Measurements from ENCODE around the gene ODAPH. TPM values are rescaled to one million over a fixed set of nuclear protein-coding genes. Genes with fewer than 3 reads are reported as not detected.
"Not testable (repeated sequence)": the region's sequence is repeated elsewhere in the genome, so short reads cannot be mapped to it uniquely, and the experiment has no call there.

Gene ODAPH
- total RNA-seq, 2 experiments from 2014 or later, result not detected

DNA sequence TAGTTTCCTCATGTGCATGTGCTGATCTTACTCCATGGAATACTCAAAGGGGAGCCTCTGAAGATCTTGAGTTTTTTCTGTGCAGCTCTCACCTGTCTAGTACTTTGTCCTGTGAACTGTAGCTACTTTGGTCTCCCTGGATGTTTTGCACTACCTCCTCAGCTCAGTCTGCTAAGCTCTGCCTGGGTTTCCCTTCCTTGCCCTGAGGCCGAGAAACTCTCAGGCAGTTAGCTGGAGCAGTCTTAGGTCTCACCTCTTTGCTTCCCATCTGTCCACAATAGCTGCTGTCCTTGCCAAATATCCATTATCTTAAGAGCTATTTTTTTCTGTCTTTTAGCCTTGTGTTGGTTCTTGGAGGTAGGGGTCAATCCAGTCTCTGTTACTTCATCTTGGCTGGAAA is 30.0 kb upstream of the ODAPH start:
- H3K27me3 Mint-ChIP-seq, result no peaks in the 10 kb centered on the region
- ATAC-seq, result no peak
- intact Hi-C loops (cut with micrococcal nuclease), result no loop called here
- peaks cover 7% of the 10 kb centered on the region for H3K4me1 Mint-ChIP-seq (ENCODE audit: low read depth)
- H3K36me3 Mint-ChIP-seq (ENCODE audit: low read depth), result peaks cover 52% of the 10 kb centered on the region
- no peak overlapping the region for H3K27ac Mint-ChIP-seq
- POLR2A ChIA-PET, result interaction anchor here (0.6 kb wide), 1 partner anchor 271 kb away, joined by 3 read pairs; no protein-coding TSS in a partner anchor
- H3K9me3 Mint-ChIP-seq, result no peaks in the 10 kb centered on the region
- no peak overlapping the region for H3K4me3 Mint-ChIP-seq
- DNase-seq, result no peak
- CTCF ChIA-PET, result interaction anchor here (2.5 kb wide), 1 partner anchor 11 kb away, joined by 11 read pairs; no protein-coding TSS in a partner anchor
- TF ChIP-seq, protein P1, sequence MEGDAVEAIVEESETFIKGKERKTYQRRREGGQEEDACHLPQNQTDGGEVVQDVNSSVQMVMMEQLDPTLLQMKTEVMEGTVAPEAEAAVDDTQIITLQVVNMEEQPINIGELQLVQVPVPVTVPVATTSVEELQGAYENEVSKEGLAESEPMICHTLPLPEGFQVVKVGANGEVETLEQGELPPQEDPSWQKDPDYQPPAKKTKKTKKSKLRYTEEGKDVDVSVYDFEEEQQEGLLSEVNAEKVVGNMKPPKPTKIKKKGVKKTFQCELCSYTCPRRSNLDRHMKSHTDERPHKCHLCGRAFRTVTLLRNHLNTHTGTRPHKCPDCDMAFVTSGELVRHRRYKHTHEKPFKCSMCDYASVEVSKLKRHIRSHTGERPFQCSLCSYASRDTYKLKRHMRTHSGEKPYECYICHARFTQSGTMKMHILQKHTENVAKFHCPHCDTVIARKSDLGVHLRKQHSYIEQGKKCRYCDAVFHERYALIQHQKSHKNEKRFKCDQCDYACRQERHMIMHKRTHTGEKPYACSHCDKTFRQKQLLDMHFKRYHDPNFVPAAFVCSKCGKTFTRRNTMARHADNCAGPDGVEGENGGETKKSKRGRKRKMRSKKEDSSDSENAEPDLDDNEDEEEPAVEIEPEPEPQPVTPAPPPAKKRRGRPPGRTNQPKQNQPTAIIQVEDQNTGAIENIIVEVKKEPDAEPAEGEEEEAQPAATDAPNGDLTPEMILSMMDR (IDR thresholded peaks at IDR 0.05), result no peak

DNA sequence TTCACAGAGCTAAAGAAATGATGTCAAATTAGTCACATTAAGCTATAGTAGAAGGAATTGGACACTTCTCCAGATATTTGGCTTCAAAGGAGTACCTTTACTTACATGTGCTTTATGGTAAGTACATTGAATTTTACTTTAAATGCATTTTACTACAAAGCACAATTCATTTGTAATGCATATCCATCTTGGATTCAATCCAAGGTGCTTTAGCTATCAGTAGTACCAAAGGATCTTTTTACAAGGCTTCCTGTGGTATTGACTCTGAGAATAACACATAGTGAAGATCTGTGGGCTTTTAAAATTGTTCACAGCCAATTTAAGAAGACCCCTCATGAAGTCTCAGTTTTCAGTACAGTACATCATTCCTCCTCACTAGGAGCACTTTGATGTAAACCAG is 28.4 kb upstream of the ODAPH start:
- DNase-seq, result no peak
- no peaks in the 10 kb centered on the region for H3K27me3 Mint-ChIP-seq
- POLR2A ChIA-PET, result no interaction called here
- CTCF ChIA-PET, result interaction anchor here (2.5 kb wide), 1 partner anchor 12 kb away, joined by 11 read pairs; no protein-coding TSS in a partner anchor
- H3K9me3 Mint-ChIP-seq, result peaks cover 8% of the 10 kb centered on the region
- H3K36me3 Mint-ChIP-seq (ENCODE audit: low read depth), result peaks cover 64% of the 10 kb centered on the region
- no peak for ATAC-seq
- H3K4me1 Mint-ChIP-seq (ENCODE audit: low read depth), result peaks cover 7% of the 10 kb centered on the region
- TF ChIP-seq, protein P1 (IDR thresholded peaks at IDR 0.05), result no peak
- no peak overlapping the region for H3K4me3 Mint-ChIP-seq
- intact Hi-C loops (cut with micrococcal nuclease), result no loop called here
- no peak overlapping the region for H3K27ac Mint-ChIP-seq

DNA sequence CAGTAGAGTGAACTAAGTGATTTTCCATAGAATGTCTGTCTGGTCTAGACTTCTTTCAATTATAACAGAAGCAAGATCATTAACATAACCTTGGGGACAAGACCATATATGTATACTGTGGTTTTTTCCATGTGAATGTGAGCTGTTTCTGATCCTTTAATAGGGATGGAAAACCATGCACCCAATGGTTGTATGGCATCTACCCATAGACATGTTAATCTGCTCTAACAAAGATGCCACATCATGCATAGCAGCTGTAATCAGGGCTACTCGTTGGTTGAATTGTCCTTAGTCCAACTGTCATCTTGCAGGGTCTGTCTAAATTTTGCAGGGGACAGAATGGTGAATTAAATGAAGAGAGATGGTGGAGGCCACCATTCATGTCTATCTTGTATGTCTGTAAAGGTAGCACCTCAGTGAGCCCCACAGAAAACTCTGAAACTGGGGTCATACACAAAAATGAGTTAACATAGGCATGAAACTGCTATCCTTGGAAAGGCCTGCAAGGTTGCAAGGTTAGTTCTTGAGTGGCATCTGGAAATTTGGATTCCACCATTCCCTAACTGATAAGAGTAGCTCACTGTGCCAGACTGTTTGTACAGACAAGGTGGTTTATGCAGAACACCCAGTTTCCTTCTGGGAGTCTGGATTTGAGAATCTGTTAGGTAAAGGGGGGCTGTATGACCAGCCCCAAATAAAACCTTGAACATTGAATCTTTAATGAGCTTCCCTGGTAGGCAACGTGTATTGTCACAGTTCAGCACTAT is 25.1 kb upstream of the ODAPH start:
- TF ChIP-seq, protein P1 (IDR thresholded peaks at IDR 0.05), result no peak
- POLR2A ChIA-PET, result no interaction called here
- DNase-seq, result no peak
- no peak overlapping the region for H3K27ac Mint-ChIP-seq
- peaks cover 63% of the 10 kb centered on the region for H3K36me3 Mint-ChIP-seq (ENCODE audit: low read depth)
- H3K27me3 Mint-ChIP-seq, result no peaks in the 10 kb centered on the region
- intact Hi-C loops (cut with micrococcal nuclease), result no loop called here
- H3K4me3 Mint-ChIP-seq, result no peak overlapping the region
- peaks cover 2% of the 10 kb centered on the region for H3K4me1 Mint-ChIP-seq (ENCODE audit: low read depth)
- H3K9me3 Mint-ChIP-seq, result peaks cover 17% of the 10 kb centered on the region
- ATAC-seq, result no peak
- CTCF ChIA-PET, result interaction anchor here (0.6 to 1.0 kb wide), 2 partner anchors 41 to 193 kb away, joined by 3 read pairs; no protein-coding TSS in a partner anchor

DNA sequence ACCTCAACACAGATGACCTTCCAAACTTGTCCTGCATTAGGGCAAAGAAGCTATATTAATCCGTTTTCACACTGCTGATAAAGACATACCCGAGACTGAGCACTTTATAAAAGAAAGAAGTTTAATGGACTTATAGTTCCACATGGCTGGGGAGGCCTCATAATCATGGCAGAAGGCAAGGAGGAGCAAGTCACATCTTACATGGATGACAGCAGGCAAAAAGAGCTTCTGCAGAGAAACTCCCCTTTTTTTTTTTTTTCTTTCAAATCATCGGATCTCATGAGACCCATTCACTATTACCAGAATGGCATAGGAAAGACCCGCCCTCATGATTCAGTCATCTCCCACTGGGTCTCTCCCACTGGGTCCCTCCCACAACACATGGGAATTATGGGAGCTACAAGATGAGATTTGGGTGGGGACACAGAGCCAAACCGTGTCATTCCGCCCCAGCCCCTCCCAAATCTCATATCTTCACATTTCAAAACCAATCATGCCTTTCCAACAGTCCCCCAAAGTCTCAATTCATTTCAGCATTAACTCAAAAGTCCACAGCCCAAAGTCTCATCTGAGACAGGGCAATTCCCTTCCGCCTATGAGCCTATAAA is 24.2 kb upstream of the ODAPH start:
- H3K27me3 Mint-ChIP-seq; intact Hi-C loops (cut with micrococcal nuclease); POLR2A ChIA-PET; DNase-seq; H3K4me3 Mint-ChIP-seq; ATAC-seq; H3K27ac Mint-ChIP-seq; H3K4me1 Mint-ChIP-seq (ENCODE audit: low read depth): not testable (repeated sequence)
- CTCF ChIA-PET, result interaction anchor here (0.6 to 1.0 kb wide), 2 partner anchors 40 to 192 kb away, joined by 3 read pairs; no protein-coding TSS in a partner anchor
- Mint-ChIP-seq H3K36me3 (ENCODE audit: low read depth) (peaks cover 58% of the 10 kb centered on the region), H3K9me3 (peaks cover 17% of the 10 kb centered on the region)

DNA sequence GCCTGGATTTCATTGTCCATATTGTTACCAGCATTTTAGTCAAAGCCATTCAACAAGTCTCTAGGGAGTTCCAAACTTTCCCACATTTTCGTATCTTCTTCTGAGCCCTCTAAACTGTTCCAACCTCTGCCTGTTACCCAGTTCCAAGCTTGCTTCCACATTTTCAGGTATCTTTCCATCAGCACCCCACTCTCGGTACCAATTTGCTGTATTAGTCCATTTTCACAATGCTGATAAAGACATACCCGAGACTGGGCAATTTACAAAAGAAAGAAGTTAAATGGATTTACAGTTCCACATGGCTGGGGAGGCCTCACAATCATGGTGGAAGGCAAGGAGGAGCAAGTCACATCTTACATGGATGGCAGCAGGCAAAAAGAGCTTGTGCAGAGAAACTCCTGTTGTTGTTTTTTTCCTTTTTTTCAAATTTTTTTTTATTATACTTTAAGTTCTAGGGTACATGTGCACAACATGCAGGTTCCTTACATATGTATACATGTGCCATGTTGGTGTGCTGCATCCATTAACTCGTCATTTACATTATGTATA is 22.5 kb upstream of the ODAPH start:
- DNase-seq; H3K27ac Mint-ChIP-seq; H3K27me3 Mint-ChIP-seq; CTCF ChIA-PET; ATAC-seq; H3K4me1 Mint-ChIP-seq (ENCODE audit: low read depth); H3K4me3 Mint-ChIP-seq; intact Hi-C loops (cut with micrococcal nuclease): not testable (repeated sequence)
- H3K36me3 Mint-ChIP-seq (ENCODE audit: low read depth), result peaks cover 51% of the 10 kb centered on the region
- POLR2A ChIA-PET, result interaction anchor here (0.6 kb wide), 1 partner anchor 21 kb away, joined by 3 read pairs; no protein-coding TSS in a partner anchor
- H3K9me3 Mint-ChIP-seq, result peaks cover 17% of the 10 kb centered on the region

DNA sequence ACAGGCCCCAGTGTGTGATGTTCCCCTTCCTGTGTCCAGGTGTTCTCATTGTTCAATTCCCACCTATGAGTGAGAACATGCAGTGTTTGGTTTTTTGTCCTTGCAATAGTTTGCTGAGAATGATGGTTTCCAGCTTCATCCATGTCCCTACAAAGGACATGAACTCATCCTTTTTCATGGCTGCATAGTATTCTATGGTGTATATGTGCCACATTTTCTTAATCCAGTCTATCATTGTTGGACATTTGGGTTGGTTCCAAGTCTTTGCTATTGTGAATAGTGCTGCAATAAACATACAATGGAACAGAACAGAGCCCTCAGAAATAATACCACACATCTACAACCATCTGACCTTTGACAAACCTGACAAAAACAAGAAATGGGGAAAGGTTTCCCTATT is 21.9 kb upstream of the ODAPH start:
- H3K27me3 Mint-ChIP-seq; H3K4me3 Mint-ChIP-seq; H3K27ac Mint-ChIP-seq; POLR2A ChIA-PET; H3K4me1 Mint-ChIP-seq (ENCODE audit: low read depth); ATAC-seq; CTCF ChIA-PET; DNase-seq; intact Hi-C loops (cut with micrococcal nuclease): not testable (repeated sequence)
- Mint-ChIP-seq H3K36me3 (ENCODE audit: low read depth) (peaks cover 50% of the 10 kb centered on the region), H3K9me3 (peaks cover 17% of the 10 kb centered on the region)

DNA sequence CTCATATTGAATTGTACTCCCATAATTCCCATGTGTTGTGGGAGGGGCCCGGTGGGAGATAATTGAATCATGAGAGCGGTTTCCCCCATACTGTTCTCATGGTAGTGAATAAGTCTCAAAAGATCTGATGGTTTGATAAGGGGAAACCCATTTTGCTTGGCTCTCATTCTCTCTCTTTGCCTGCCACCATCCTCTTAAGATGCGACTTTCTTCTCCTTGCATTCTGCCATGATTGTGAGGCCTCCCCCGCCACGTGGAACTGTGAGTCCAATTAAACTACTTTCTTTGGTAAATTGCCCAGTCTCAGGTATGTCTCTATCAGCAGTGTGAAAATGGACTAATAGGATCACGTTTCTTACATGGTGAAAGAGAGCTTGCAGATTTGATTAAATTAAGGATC is 18.6 kb upstream of the ODAPH start:
- CTCF ChIA-PET, result interaction anchor here (0.8 kb wide), 1 partner anchor 378 kb away, joined by 3 read pairs; no protein-coding TSS in a partner anchor
- not testable (repeated sequence) for H3K27ac Mint-ChIP-seq

More for the DNA sequence above, 18.6 kb upstream of the ODAPH start:
- peaks cover 24% of the 10 kb centered on the region for H3K36me3 Mint-ChIP-seq (ENCODE audit: low read depth)
- POLR2A ChIA-PET; intact Hi-C loops (cut with micrococcal nuclease); H3K4me3 Mint-ChIP-seq; H3K4me1 Mint-ChIP-seq (ENCODE audit: low read depth); DNase-seq; ATAC-seq; H3K9me3 Mint-ChIP-seq; H3K27me3 Mint-ChIP-seq: not testable (repeated sequence)
